A204.1 (cell line): ENCODE measurements around the gene NBAS.

Source experiments
- FAIRE-seq: peaks from 2 replicates; lab custom pipeline; 2012; peaks lifted over from hg19 to GRCh38; lab: Jason Lieb, UNC

NBAS gene

DNA sequence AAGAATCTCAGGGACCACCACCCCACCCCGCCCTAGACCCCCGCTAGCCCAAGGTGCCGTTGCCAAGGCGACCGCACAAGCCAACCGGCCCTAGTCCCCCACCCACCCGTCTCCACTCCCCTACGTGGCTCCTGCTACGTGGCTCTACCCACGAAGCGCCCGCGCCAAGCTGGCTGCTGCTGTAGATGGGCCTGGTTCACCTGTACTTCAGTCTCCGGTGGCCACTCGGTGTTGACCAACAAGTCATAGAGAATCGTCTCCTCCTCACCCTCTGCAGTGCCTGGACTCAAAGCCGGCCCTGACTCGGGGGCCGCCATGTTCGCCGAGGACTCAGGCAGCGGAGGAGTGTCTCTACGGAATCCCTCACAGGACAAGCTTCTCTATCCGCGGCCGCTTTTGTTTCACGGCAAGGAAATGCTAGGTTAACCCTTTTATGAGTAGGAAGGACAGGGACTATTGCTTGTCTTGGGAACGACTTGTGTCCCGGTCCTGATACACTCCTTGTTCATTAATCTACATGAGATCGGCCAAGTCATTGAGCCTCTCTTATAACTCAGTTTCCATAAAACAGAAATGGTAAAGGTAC is at the start of gene NBAS:
Gene NBAS (minus strand): TSS at position 347 of the 586 bp plus-strand sequence. CDS start 30 bp downstream, at position 317.
- FAIRE-seq = peak; percentile 76

DNA sequence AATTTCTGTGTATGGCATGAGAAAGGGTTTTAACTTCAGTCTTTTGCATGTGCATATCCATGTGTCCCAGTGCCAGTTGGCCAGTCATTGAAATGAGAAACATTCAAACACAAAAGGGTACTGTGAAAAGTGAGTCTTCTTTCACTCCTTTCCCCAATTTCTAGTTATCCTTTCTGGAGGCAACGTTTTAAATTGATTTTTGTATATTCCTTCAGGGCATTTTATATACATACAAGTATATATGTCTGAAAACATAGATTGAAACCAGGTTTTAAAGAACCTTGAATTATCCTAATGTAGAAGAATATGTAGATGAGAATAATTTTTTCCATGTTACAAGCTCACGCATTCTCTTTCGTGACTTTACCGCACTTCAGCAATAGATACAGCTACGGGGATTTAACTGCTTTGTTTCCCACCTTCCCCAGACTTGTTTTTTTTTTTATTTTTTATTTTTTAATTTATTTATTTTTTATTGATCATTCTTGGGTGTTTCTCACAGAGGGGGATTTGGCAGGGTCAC is 49.4 kb upstream of the NBAS start:
- FAIRE-seq = no peak

DNA sequence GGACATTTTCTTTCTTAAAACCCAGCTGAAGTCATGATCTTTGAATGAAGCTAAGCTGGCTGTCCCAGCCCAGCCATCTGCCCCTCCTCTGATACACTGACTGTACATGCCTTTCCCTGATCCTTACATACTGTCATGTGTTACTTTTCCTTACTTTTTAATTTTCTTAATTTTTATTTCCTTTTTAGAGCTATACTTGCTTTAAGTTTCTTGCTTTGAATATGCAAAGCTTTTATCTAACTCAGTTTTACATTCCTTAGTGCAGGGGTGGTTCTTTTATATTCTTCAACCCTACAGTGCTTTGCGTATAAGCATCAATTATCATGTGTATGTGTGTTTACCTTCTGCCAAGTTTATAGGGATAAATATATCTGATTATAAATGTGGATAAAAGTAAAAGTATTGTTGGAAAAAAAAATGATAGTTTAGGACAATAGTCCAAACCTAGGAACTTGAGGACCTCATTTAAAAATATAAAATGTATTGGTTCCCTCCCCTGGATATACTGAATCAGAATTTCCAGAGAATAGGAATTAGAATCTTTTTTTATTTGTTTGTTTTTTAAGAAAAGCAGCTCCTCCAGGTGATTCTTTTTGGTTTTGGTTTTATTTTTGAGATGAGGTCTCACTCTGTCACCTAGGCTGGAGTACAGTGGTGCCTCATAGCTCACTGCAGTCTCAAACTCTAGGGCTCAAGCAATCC is 48.4 kb upstream of the NBAS start:
- FAIRE-seq = no peak

DNA sequence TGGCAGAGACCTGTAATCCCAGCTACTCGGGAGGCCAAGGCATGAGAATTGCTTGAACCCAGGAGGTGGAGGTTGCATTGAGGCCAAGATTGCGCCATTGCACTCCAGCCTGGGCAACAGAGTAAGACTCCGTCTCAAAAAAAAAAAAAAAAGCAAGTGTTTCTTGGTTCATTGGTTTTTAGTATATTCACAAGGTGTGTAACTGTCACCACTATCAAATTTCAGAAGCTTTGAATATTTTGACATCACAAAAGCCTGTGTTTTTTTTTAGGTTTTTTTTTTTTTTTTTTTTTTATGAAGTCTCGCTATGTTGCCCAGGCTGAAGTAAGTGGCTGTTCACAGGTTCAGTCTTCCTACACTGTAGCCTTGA is 47.2 kb upstream of the NBAS start:
- no peak for FAIRE-seq

DNA sequence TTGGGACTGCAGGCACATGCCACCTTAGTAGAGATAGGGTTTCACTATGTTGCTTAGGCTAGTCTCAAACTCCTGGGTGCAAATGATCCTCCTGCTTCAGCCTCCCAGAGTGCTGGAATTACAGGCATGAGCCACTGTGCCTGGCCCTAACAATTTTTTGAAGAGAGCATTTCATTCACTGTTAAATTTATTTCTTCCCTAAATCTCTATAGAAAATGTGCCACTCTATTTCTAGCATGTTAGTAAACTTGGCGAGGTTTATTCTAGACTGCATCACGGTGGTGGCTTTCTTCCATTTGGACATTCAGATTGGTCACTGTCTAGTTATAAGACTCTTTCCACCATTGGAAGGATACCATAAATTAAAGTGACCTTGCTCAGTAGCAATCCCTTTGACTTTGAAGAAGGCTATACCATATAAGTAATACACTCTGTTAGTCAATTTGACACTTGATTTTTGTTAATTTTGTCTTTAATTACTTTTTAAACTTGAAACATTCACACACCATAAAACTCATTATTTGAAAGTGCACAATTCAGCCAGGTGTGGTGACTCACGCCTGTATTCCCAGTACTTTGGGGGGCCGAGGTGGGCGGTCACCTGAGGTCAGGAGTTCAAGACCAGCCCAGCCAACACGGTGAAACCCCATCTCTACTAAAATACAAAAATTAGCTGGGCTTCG is 46.7 kb upstream of the NBAS start:
- no peak for FAIRE-seq

DNA sequence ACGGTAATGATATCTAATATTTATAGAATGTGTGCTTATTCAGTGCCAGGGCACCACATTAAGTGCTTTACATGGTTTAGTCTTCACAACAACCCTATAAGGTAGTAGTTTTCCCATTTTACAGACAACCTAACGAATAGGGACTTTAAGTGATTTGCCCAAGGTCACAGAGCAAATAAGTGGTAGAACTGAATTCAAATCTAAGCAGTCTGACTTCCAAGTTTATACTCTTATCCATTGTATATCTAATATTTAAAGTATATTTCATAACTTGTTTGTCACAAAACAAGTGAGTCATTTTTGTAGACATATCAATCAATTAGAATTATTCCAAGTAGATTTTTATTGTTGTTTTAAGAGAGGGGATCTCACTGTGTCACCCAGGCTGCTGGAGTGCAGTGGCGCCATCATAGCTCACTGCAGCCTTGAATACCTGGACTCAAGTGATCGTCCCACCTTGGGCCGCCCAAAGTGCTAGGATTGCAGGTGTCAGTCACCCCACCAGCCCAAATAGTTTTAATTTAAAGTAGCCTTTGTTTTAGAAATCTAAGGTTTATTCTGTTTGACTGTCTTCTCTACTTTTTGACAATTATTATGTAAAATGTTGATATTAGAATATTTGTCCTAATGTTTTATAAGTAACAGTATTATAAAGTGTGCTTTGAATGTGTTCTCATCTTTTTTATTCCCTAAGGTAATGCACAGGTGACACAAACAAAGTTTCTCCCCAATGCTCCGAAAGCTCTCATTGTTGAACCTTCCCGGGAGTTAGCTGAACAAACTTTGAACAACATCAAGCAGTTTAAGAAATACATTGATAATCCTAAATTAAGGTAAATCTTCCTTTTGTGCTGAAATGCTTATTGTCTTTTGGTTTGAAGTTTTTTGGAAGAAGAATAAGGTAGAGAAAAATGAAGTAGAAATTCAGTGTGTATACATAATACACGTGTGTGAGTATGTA is 45.6 kb upstream of the NBAS start:
- no peak for FAIRE-seq

DNA sequence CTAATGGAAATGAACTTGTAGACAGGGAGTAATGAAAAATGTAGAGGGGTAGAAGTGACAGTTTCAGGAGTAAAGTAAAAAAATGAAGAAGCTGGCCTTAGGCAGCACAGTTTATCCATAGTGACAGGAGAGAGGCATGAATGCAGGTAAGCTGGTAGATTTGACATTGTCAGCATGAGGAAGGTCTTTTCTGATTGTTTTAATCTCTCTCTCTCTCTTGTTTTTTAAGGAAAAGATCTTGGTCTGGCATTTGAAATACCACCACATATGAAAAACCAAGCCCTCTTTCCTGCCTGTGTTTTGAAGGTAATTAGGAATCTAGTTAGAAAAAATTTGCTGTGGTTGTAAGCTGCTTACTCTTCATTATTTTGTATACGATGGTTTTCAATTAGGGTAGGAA is 44.6 kb upstream of the NBAS start:
- no peak for FAIRE-seq

DNA sequence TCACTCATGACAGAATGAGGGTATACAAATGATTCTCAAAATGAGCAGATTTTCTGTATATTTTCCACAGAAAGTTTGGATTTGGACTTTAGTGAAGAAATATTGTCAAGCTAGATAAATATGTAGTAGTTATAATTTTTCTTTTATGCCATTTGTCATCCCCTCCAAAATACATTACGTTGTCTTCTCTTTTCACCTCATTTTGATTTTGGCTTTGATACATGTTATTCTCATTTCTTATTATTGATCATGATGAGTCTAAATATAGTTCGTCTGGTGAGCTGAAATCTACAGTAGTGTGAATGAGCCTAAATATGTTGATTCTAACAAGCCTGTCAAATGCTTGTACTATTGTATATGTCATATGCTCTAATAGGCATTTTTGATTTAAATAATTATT is 42.8 kb upstream of the NBAS start:
- FAIRE-seq = no peak

DNA sequence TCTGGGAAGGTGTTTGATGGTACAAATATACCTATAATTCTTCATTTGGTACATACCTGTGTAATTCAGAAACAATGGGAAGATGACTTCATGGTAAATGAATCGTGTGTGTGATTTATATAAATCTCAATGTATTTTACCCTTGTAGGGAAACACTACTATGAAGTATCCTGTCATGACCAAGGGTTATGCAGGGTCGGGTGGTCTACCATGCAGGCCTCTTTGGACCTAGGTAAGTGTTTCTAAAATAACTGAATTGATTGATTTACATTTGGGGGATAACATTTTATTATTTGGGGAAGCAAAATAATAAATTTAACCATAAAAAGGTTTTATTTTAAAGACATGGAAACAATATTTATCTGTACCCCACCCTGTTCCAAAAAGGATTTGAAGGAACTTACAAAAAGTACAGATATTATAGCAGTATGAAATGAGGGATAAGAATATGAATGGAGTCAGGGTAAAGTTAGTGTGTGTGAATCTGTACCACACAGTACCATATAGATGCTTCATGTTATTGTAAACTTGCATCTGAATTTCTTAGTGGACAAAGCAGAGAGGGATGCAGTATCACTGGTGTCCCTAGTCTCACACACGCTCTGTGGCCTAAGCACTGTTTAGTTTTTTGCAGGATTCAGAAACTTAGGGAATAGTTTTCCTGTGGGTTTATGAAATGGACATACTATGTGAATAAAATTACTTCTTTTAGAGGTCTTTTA is 42.1 kb upstream of the NBAS start:
- no peak for FAIRE-seq

DNA sequence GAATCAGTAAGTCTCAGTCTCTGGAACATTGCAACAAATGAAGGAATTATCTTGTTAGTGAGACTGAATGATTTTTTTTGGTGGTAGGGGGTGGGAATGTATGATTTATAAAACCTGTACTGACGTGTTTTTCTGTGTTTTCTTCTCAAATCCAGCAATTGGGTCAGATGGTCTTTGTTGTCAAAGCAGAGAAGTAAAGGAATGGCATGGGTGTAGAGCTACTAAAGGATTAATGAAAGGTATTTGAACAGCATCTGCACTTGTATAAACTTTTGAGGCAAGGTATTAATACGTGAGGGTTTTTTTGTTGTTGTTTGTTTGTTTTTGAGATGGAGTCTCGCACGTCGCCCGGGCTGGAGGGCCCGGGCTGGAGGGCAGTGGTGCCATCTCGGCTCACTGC is 41.3 kb upstream of the NBAS start:
- FAIRE-seq = no peak

DNA sequence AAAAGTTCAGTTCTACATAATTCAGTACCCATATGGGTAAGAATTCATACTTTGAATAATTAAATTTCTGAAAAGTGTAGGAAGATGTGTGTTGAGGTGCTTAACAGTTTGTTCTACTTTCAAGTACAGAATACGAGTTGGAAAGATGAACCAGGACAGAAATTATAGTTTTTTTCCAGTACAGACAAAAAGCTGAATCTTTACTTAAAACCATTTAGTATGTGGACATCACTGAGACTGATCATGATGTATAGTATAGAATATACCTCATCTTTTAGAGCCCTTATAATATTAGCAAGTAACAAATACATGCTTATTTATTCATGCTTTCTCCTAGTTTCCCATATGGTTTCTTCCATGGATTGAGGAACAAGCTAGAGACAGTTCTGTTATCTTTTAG is 40.5 kb upstream of the NBAS start:
- no peak for FAIRE-seq

DNA sequence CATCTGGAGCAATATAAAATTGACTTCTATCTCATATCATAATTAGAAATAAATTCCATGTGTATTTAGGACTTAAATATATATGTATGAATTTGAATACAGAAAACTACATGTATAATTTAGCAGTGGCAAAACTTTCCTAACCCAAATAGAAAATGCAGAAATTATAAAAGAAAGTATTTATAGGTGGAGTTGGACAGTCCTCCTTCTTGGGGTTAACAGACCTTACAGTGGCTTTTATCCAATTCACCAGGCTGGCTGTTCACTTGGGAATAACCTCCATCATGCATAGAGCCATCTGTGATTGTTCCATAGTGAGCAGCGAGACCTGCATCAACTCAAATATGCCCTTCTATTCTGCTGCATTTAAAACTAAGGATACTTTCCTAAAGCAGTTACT is 38.9 kb upstream of the NBAS start:
- no peak for FAIRE-seq

DNA sequence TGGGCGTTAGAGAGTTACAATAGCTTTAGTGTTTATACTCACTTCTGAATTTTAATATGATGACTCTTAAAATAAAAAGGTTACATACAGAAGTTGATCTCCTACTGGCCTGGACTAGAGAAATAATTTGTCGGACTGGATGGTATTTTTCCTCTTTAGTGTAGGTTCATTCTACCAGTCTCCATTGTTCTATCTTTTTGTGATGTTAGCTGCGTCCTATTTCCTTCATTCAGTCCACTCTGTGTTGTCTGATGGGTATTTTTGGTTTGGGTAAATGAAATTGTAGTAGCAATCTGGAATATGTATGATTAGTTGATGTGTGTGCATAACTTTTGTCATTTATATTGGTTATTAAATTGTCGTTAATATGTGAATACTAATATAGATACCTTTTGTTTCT is 35.8 kb upstream of the NBAS start:
- no peak for FAIRE-seq

DNA sequence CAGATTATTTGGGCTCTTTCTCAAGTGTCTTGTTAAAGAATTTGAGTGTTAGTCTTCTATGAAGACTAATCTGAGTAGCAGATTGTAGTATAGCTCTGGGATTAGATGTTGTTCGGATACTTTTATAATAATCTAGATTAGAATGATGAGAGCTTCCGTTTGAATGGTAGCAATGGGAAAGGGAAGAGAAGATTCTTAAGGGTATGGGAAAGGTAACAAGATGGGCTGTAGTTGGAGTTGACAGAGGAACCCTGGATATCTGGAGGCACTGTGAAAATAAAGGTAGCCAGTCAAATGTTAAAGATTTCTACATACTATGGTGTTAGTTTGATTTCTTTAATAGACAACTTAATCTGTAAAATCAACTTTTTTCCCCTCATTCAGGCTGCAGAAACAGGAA is 35.2 kb upstream of the NBAS start:
- no peak for FAIRE-seq

DNA sequence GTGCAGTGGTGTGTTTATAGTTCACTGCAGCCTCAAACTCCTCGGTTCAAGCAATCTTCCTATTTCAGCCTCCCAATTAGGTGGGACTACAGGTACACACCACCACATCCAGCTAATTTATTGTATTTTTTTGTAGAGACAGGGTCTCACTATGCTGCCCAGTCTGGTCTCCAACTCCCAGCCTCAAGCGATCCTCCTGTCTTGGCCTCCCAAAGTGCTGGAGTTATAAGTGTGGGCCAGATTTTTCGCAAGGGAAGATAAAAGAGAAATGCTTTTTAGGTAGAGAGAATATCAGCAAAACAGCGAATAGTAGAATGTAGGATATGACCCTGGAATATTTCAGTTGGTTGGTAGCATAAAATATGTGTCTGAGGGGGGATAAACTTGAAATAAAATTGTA is 34.8 kb upstream of the NBAS start:
- no peak for FAIRE-seq

DNA sequence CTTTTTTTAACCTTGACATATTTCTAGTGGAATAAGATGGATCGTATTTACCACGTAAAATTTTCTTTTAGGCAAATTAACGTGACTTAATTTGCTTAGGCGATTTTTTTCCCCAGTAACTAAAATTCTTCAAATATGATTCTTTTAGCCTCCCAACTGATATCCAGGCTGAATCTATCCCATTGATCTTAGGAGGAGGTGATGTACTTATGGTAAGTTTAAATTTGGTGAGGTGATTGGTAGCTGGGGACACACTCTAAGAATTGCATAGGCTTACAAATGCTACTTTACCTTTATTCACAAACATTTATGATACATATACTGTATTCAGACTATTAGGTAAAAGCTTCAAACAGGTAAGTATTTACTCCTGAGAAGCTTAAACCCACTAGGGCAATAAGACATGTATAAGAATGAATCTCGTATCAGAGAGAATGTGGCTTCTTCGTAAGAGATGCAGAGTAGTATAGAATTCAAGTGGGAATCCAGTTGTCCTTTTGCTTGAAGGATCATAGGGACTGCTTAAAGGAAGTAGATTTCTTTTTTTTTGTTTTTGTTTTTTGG is 34.3 kb upstream of the NBAS start:
- no peak for FAIRE-seq

DNA sequence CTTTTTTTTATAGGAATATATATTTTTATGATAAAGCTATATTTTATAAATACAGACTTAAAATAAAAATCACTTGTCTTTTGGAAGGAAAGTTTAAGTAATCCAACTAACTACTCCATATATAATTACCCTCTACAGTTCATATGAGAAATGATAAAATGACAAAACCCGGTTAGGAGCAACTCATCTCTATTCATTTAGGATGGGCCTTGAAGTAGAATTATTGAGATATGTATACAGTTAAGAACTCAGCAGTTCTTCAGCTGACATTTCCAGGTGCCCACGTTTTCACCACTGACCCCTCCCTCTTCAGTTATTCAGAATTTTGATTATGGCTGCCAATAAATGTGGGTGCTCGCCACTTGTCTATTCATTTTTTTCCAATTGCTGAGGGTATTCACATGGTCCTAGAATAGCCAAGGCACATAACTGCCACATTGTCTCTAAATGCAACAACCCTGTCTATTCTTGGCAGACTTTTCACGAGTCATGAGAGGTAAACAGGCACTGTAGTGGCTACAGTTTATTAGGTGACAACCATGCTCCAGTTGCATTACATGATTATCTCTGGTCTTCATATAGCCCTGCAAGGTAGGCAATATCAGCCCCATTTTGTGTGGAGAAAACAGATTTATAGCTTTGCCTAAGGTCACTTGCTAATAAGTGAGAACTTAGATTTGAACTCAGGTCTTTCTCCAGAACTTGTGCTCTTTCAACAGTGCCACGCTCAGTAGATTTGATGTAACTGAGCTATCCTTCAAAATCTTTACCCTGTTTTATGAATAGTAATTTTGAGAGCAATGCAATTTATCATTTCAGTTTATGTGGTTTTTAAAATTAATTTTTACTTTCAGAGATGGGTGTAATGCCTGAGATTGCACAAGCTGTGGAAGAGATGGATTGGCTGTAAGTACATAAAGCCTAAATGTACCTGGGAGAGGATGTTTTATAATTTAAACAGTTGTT is 33.4 kb upstream of the NBAS start:
- FAIRE-seq = no peak

DNA sequence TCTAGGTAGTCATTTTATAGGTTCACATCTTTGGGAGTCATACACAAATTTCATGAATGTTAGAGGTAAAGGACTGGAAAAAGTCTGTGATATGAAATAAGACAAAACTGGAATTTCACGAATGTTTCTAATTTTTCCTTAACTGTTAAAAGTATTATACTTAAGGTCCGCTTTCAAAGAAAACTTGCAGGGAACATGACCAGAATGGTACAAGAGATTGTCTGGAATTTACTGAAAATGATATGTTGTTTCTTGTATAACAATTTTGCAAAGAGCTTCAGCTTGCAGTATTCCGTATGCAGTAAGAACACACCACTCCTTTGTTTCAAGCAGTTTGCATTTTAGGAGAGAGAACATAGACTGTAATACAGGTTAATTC is 32.2 kb upstream of the NBAS start:
- no peak for FAIRE-seq

DNA sequence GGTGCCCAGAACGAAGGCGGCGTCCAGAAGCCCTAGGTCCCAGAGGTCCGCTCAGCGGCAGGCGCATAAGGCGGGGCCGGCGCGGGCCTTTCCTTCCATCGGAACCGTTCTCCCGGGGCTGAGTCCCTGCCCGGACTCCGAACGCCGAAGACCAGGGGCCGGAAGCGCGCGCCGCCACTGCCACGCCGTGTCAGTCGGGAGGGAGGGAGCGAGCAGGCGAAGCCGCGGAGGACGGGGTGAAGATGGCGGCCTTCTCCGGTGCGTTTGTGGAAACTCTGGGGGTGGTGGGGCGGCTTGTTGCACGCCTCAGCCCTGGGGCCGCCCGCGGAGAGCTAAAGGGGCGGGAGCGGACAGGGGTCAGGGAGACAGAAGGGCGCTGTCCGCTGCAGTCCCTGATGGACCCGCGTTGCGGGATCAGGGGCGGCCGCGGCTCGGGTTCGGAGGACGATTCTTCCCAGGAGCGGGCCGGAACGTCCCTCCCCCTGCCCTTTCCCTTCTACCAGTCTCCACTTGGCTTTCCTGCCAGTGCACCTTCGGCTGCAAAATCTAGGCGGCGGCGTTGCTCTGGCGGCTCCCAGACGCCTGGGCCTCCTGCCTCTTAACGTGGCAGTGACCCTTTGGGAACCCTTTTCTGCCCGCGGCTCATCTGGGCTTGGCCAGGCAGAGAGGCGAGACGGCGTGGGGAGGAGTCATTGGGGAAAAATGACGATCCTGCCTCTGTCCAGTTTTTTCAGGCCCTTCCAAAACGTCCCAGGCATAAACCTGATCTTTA is 30.7 kb upstream of the NBAS start, which contains the start of gene DDX1:
Gene DDX1 (plus strand): TSS at position 177 of the 772 bp plus-strand sequence. CDS start 66 bp downstream, at position 243.
- FAIRE-seq = no peak

DNA sequence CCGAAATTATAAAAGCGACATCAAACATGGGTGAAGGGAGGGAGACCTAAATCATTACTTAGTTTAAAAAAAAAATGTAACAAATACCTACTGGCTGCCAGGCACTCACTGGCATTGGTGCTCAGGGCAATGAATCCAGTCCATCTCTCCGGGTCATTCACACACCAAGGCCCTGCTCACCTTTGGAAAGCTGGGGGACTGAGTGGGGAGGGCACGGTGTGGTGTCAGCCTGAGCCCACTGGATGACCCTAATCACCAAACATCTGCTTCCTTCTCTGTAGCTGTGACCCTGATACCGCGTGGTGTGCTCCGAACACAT is 30.2 kb upstream of the NBAS start:
- no peak for FAIRE-seq
